ENCODE results near the gene JARID2.

GRCh38 chr6:15365273-15365687 is 119.4 kb downstream of the JARID2 start:
- TF ChIP-seq MAX (IDR thresholded peaks at IDR 0.05; ENCODE audit: low read depth) (peak; percentile 72), CTCF (IDR thresholded peaks at IDR 0.05) (no peak), PBX3 (IDR thresholded peaks at IDR 0.05) (peak; percentile 66), TEAD4 (IDR thresholded peaks at IDR 0.05; ENCODE audit: borderline replicate concordance, insufficient read depth) (no peak), RAD21 (IDR thresholded peaks at IDR 0.05; ENCODE audit: low read length) (no peak)

Measured in SK-N-SH (cell line).